Uterus (tissue), 2 donors: ENCODE measurements around the gene SLC16A12.

ENCODE experiments used
- POLR2A ChIP-seq, 2 donors: fragments of 450-650 bp; IDR thresholded peaks; one replicate each; pipeline ENCODE4 v1.6.1; 2016; ENCODE audit warnings: antibody characterized with exemption in 2 of 2, mild to moderate bottlenecking in 1 of 2, moderate library complexity in 1 of 2
- TF ChIP-seq, protein P1 (sequence below), 4 experiments: fragments of 200-600 bp in 2 of 4; fragments of 450-650 bp in 2 of 4; sonication (generic) in 2 of 4; IDR thresholded peaks; one replicate each; pipeline ENCODE4 v1.5.1; 2016 to 2019; ENCODE audit warnings: antibody characterized with exemption in 4 of 4, mild to moderate bottlenecking in 2 of 4, moderate library complexity in 1 of 4

GRCh38 chr10:89392974-89393373 is 142.4 kb downstream of the SLC16A12 start:
- TF ChIP-seq, protein P1, sequence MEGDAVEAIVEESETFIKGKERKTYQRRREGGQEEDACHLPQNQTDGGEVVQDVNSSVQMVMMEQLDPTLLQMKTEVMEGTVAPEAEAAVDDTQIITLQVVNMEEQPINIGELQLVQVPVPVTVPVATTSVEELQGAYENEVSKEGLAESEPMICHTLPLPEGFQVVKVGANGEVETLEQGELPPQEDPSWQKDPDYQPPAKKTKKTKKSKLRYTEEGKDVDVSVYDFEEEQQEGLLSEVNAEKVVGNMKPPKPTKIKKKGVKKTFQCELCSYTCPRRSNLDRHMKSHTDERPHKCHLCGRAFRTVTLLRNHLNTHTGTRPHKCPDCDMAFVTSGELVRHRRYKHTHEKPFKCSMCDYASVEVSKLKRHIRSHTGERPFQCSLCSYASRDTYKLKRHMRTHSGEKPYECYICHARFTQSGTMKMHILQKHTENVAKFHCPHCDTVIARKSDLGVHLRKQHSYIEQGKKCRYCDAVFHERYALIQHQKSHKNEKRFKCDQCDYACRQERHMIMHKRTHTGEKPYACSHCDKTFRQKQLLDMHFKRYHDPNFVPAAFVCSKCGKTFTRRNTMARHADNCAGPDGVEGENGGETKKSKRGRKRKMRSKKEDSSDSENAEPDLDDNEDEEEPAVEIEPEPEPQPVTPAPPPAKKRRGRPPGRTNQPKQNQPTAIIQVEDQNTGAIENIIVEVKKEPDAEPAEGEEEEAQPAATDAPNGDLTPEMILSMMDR (IDR thresholded peaks at IDR 0.05): no peak
- TF ChIP-seq POLR2A (IDR thresholded peaks at IDR 0.05): no peak
